ENCODE results near the gene GNAT2.

The GNAT2 gene

GRCh38 chr1:109657395-109657794 is 38.0 kb upstream of the GNAT2 start:
- H3K9me3 ChIP-seq (ENCODE audit: control insufficient read depth, low read length) = no peaks in the 10 kb centered on the region
- no peak for DNase-seq (ENCODE audit: low read depth)
- H3K36me3 ChIP-seq (ENCODE audit: control insufficient read depth, insufficient read depth, low read length, severe bottlenecking) = peaks cover 6% of the 10 kb centered on the region
- H3K27me3 ChIP-seq (replicated peaks; ENCODE audit: control insufficient read depth, insufficient read depth, low read length) = no peaks in the 10 kb centered on the region
- peaks cover 13% of the 10 kb centered on the region for H3K4me1 ChIP-seq (ENCODE audit: control insufficient read depth, insufficient read depth, low read length)
- H3K9ac ChIP-seq (ENCODE audit: low read length) = no peak overlapping the region
- H3K4me3 ChIP-seq (ENCODE audit: low read length) = no peak overlapping the region

- Histone ChIP-seq H3K9me3 (ENCODE audit: control insufficient read depth, low read length) (no peaks in the 10 kb centered on the region), H3K9ac (ENCODE audit: low read length) (peak within 1 kb of the TSS; percentile 79), H3K4me3 (ENCODE audit: low read length) (peak within 1 kb of the TSS; percentile 83), H3K4me1 (ENCODE audit: control insufficient read depth, insufficient read depth, low read length) (peaks cover 13% of the 10 kb centered on the region), H3K27me3 (replicated peaks; ENCODE audit: control insufficient read depth, insufficient read depth, low read length) (peaks cover 5% of the 10 kb centered on the region), H3K36me3 (ENCODE audit: control insufficient read depth, insufficient read depth, low read length, severe bottlenecking) (peaks cover 6% of the 10 kb centered on the region)
- peak; percentile 93 for DNase-seq (ENCODE audit: low read depth)
Measured at GRCh38 chr1:109655615-109656519, 36.5 kb upstream of the GNAT2 start, which contains the start of gene GSTM4. Gene GSTM4 (plus strand): TSS chr1:109656099. CDS start chr1:109656390, 291 bp downstream.

GRCh38 chr1:109654519-109654918 is 35.1 kb upstream of the GNAT2 start:
- Histone ChIP-seq H3K9me3 (ENCODE audit: control insufficient read depth, low read length) (no peaks in the 10 kb centered on the region), H3K4me1 (ENCODE audit: control insufficient read depth, insufficient read depth, low read length) (peaks cover 13% of the 10 kb centered on the region), H3K9ac (ENCODE audit: low read length) (no peak overlapping the region), H3K36me3 (ENCODE audit: control insufficient read depth, insufficient read depth, low read length, severe bottlenecking) (no peaks in the 10 kb centered on the region), H3K27me3 (replicated peaks; ENCODE audit: control insufficient read depth, insufficient read depth, low read length) (peaks cover 5% of the 10 kb centered on the region), H3K4me3 (ENCODE audit: low read length) (no peak overlapping the region)
- DNase-seq (ENCODE audit: low read depth) = no peak

GRCh38 chr1:109653306-109653705 is 33.9 kb upstream of the GNAT2 start:
- Histone ChIP-seq H3K4me3 (ENCODE audit: low read length) (no peak overlapping the region), H3K27me3 (replicated peaks; ENCODE audit: control insufficient read depth, insufficient read depth, low read length) (peaks cover 5% of the 10 kb centered on the region), H3K36me3 (ENCODE audit: control insufficient read depth, insufficient read depth, low read length, severe bottlenecking) (no peaks in the 10 kb centered on the region), H3K9ac (ENCODE audit: low read length) (no peak overlapping the region), H3K4me1 (ENCODE audit: control insufficient read depth, insufficient read depth, low read length) (peaks cover 13% of the 10 kb centered on the region), H3K9me3 (ENCODE audit: control insufficient read depth, low read length) (no peaks in the 10 kb centered on the region)
- no peak for DNase-seq (ENCODE audit: low read depth)

- no peak for DNase-seq (ENCODE audit: low read depth)
- no peaks in the 10 kb centered on the region for H3K36me3 ChIP-seq (ENCODE audit: control insufficient read depth, insufficient read depth, low read length, severe bottlenecking)
- no peak overlapping the region for H3K9ac ChIP-seq (ENCODE audit: low read length)
Measured at GRCh38 chr1:109652402-109652801, 33.0 kb upstream of the GNAT2 start.

GRCh38 chr1:109650609-109651008 is 31.2 kb upstream of the GNAT2 start:
- Histone ChIP-seq H3K4me3 (ENCODE audit: low read length) (no peak overlapping the region), H3K36me3 (ENCODE audit: control insufficient read depth, insufficient read depth, low read length, severe bottlenecking) (no peaks in the 10 kb centered on the region), H3K4me1 (ENCODE audit: control insufficient read depth, insufficient read depth, low read length) (peaks cover 7% of the 10 kb centered on the region), H3K9ac (ENCODE audit: low read length) (peak overlapping the region; percentile 70), H3K9me3 (ENCODE audit: control insufficient read depth, low read length) (no peaks in the 10 kb centered on the region), H3K27me3 (replicated peaks; ENCODE audit: control insufficient read depth, insufficient read depth, low read length) (peaks cover 5% of the 10 kb centered on the region)
- peak; percentile 48 for DNase-seq (ENCODE audit: low read depth)

More at GRCh38 chr1:109652402-109652801, 33.0 kb upstream of the GNAT2 start:
- Histone ChIP-seq H3K27me3 (replicated peaks; ENCODE audit: control insufficient read depth, insufficient read depth, low read length) (peaks cover 5% of the 10 kb centered on the region), H3K4me3 (ENCODE audit: low read length) (no peak overlapping the region), H3K9me3 (ENCODE audit: control insufficient read depth, low read length) (no peaks in the 10 kb centered on the region), H3K4me1 (ENCODE audit: control insufficient read depth, insufficient read depth, low read length) (peaks cover 13% of the 10 kb centered on the region)

- H3K27me3 ChIP-seq (replicated peaks; ENCODE audit: control insufficient read depth, insufficient read depth, low read length) = peaks cover 5% of the 10 kb centered on the region
- H3K4me1 ChIP-seq (ENCODE audit: control insufficient read depth, insufficient read depth, low read length) = no peaks in the 10 kb centered on the region
- no peaks in the 10 kb centered on the region for H3K9me3 ChIP-seq (ENCODE audit: control insufficient read depth, low read length)
- no peaks in the 10 kb centered on the region for H3K36me3 ChIP-seq (ENCODE audit: control insufficient read depth, insufficient read depth, low read length, severe bottlenecking)
- H3K9ac ChIP-seq (ENCODE audit: low read length) = peak overlapping the region; percentile 70
- DNase-seq (ENCODE audit: low read depth) = peak; percentile 66
- H3K4me3 ChIP-seq (ENCODE audit: low read length) = peak overlapping the region; percentile 78
Measured at GRCh38 chr1:109649491-109649914, 30.1 kb upstream of the GNAT2 start.

- Histone ChIP-seq H3K27me3 (replicated peaks; ENCODE audit: control insufficient read depth, insufficient read depth, low read length) (no peaks in the 10 kb centered on the region), H3K4me1 (ENCODE audit: control insufficient read depth, insufficient read depth, low read length) (peaks cover 3% of the 10 kb centered on the region)
- DNase-seq (ENCODE audit: low read depth) = no peak
Measured at GRCh38 chr1:109644670-109645069, 25.3 kb upstream of the GNAT2 start.

GRCh38 chr1:109643385-109644230 is 24.2 kb upstream of the GNAT2 start:
- Histone ChIP-seq H3K36me3 (ENCODE audit: control insufficient read depth, insufficient read depth, low read length, severe bottlenecking) (no peaks in the 10 kb centered on the region), H3K4me3 (ENCODE audit: low read length) (no peak overlapping the region), H3K27me3 (replicated peaks; ENCODE audit: control insufficient read depth, insufficient read depth, low read length) (no peaks in the 10 kb centered on the region), H3K9ac (ENCODE audit: low read length) (peak overlapping the region; percentile 66), H3K4me1 (ENCODE audit: control insufficient read depth, insufficient read depth, low read length) (peaks cover 3% of the 10 kb centered on the region), H3K9me3 (ENCODE audit: control insufficient read depth, low read length) (no peaks in the 10 kb centered on the region)
- peak; percentile 64 for DNase-seq (ENCODE audit: low read depth)

More at GRCh38 chr1:109644670-109645069, 25.3 kb upstream of the GNAT2 start:
- Histone ChIP-seq H3K9me3 (ENCODE audit: control insufficient read depth, low read length) (no peaks in the 10 kb centered on the region), H3K4me3 (ENCODE audit: low read length) (no peak overlapping the region), H3K36me3 (ENCODE audit: control insufficient read depth, insufficient read depth, low read length, severe bottlenecking) (no peaks in the 10 kb centered on the region), H3K9ac (ENCODE audit: low read length) (no peak overlapping the region)

- DNase-seq (ENCODE audit: low read depth) = no peak
- no peaks in the 10 kb centered on the region for H3K27me3 ChIP-seq (replicated peaks; ENCODE audit: control insufficient read depth, insufficient read depth, low read length)
- H3K4me1 ChIP-seq (ENCODE audit: control insufficient read depth, insufficient read depth, low read length) = peaks cover 3% of the 10 kb centered on the region
- no peaks in the 10 kb centered on the region for H3K36me3 ChIP-seq (ENCODE audit: control insufficient read depth, insufficient read depth, low read length, severe bottlenecking)
- H3K9ac ChIP-seq (ENCODE audit: low read length) = peak overlapping the region; percentile 35
- H3K4me3 ChIP-seq (ENCODE audit: low read length) = no peak overlapping the region
- H3K9me3 ChIP-seq (ENCODE audit: control insufficient read depth, low read length) = no peaks in the 10 kb centered on the region
Measured at GRCh38 chr1:109642626-109643025, 23.2 kb upstream of the GNAT2 start.

- peaks cover 3% of the 10 kb centered on the region for H3K4me1 ChIP-seq (ENCODE audit: control insufficient read depth, insufficient read depth, low read length)
- no peak overlapping the region for H3K9ac ChIP-seq (ENCODE audit: low read length)
- H3K36me3 ChIP-seq (ENCODE audit: control insufficient read depth, insufficient read depth, low read length, severe bottlenecking) = no peaks in the 10 kb centered on the region
- H3K27me3 ChIP-seq (replicated peaks; ENCODE audit: control insufficient read depth, insufficient read depth, low read length) = no peaks in the 10 kb centered on the region
- no peak for DNase-seq (ENCODE audit: low read depth)
- no peaks in the 10 kb centered on the region for H3K9me3 ChIP-seq (ENCODE audit: control insufficient read depth, low read length)
- H3K4me3 ChIP-seq (ENCODE audit: low read length) = no peak overlapping the region
Measured at GRCh38 chr1:109641861-109642260, 22.4 kb upstream of the GNAT2 start.
